Cerebellar nuclear complex (tissue), 1 donor: ENCODE results near the gene IL17REL.

Source experiments
- DNase-seq, 2 experiments: peaks; one replicate each; lab custom pipeline; 2025; lab: John Stamatoyannopoulos, UW

IL17REL gene

DNA sequence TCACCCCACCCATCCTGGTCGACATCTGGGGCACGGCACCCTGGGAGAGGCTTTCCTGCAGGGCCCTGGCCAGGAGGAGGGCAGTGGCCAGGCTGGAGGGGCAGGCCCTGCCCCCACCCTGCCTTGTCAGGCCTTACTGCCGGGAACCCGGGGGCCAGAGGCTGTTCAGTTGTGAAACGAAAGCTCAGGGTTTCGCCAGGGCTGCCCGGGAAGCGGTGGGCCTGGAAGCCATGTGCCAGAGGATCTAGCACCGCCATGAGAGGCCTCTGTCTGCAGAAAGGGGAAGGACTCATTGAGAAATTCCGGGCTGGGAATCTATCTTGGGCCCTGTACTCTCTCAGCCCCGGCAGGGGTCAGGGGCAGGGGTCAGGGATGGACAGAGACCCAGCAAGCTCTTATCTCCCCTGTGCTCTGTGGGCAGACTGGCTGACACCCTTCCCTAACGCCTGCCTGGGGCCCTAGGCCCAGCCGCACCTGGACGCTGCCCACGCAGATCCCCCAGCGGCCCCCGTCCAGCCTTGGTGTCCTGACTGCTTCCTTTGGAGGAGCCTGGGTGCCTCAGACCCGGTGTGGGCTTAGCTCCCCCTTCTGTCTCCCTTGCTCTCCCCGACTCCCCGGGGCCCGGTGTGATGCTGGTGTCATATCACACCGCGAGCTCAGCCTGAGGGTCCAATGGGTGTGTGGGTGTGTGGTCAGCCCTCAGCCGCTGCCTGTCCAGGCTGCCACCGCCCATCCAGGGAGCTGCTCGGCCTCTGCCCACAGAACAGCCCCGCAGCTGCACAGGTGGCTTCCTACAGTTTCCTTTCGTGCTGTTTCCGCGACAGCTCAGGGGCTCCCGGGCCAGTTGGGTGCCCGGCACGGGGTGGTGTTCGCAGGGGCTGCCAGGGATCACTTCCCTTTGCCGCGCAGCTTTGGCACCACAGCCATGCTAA lies 45.5 kb downstream of the IL17REL start:
- DNase-seq, result no peak

GRCh38 chr22:49966041-49966773 lies 46.4 kb downstream of the IL17REL start:
- DNase-seq, result no peak

GRCh38 chr22:49965091-49966040 lies 47.2 kb downstream of the IL17REL start:
- no peak for DNase-seq

DNA sequence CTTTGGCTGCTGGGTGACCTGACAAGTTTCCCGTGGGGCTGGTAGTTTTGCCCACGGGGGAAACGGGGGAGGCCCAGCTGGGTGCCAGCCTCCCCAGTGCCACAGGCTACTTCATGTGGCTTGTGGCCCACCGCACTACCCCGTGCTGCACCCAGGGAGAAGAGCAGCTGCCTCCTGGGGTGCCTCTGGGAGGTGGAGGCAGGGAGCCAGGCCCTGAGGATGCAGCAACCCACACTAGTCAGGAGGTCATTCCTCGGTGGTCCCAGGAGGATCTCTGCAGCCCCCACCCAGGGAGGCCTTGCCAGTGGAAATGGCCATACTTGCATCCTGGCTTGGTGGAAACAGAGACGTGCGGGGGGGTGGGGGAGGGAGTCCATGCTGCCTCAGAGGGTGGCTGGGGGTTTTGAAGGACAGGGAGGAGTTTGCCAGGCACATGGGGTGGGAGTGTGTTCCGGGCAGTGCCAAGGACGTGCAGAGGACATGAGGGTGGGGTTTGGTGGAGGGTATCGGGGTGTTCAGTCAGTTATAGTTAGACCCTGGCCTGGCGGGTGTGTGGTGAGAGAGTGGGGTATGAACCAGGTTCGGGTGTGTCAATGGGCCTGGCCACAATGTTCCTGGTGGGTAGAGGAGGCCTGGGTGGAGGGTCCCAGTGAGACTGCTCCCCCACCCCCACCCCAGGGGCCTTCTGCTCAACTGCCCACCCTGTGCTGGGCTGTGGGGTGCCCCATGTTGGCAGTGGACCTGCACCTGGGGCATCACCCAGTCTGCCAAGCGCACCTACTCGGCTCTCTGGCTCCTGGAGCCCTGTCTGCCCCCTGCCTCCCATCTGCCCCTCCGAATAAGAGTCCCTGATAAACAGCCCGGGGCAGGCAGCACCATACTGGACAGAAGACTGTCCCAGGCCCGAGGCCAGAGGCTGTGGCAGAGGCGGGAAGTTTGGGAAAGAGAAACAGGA lies 48.2 kb downstream of the IL17REL start:
- DNase-seq, result no peak

DNA sequence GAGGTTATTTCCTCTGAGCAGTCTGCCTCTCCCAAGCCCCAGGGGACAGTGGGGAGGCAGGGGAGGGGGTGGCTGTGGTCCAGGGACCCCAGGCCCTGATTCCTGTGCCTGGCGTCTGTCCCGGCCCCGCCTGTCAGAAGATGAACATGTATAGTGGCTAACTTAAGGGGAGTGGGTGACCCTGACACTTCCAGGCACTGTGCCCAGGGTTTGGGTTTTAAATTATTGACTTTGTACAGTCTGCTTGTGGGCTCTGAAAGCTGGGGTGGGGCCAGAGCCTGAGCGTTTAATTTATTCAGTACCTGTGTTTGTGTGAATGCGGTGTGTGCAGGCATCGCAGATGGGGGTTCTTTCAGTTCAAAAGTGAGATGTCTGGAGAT lies 48.9 kb downstream of the IL17REL start:
- no peak for DNase-seq

- no peak for DNase-seq
These were observed 49.6 kb downstream of the IL17REL start for GRCh38 chr22:49962751-49963646.

- peak in 1 of 2 experiments; percentile 25 for DNase-seq
These were observed 50.4 kb downstream of the IL17REL start for GRCh38 chr22:49962012-49962750.

GRCh38 chr22:49961601-49962011 lies 51.0 kb downstream of the IL17REL start:
- DNase-seq, result no peak

DNA sequence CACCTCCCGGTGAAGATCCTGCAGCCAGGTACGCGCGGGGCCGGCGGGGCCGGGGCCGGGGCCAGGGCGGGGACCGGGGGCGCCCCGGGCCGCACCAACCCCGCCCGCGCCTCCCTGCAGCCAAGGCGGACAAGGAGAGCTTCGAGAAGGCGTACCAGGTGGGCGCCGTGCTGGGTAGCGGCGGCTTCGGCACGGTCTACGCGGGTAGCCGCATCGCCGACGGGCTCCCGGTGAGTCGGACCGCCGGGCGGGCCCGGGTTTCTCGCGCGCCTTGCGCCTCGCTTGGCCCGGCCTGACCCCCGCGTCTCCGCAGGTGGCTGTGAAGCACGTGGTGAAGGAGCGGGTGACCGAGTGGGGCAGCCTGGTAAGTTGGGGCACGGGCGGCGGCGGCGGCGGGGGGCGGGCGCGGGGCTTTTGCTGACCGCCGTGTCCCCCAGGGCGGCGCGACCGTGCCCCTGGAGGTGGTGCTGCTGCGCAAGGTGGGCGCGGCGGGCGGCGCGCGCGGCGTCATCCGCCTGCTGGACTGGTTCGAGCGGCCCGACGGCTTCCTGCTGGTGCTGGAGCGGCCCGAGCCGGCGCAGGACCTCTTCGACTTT lies 51.5 kb downstream of the IL17REL start:
- no peak for DNase-seq

- DNase-seq, result peak; percentile 29 to 62
These were observed 52.2 kb downstream of the IL17REL start, which contains the start of gene PIM3 for GRCh38 chr22:49960159-49961004. PIM3 (plus strand) TSS chr22:49960772; CDS start chr22:49960948, 176 bp downstream.

GRCh38 chr22:49959782-49960158 lies 52.8 kb downstream of the IL17REL start:
- no peak for DNase-seq

- no peak for DNase-seq
These were observed 53.4 kb downstream of the IL17REL start for GRCh38 chr22:49958931-49959781.

- DNase-seq, result no peak
These were observed 54.1 kb downstream of the IL17REL start for GRCh38 chr22:49958366-49958921.

DNA sequence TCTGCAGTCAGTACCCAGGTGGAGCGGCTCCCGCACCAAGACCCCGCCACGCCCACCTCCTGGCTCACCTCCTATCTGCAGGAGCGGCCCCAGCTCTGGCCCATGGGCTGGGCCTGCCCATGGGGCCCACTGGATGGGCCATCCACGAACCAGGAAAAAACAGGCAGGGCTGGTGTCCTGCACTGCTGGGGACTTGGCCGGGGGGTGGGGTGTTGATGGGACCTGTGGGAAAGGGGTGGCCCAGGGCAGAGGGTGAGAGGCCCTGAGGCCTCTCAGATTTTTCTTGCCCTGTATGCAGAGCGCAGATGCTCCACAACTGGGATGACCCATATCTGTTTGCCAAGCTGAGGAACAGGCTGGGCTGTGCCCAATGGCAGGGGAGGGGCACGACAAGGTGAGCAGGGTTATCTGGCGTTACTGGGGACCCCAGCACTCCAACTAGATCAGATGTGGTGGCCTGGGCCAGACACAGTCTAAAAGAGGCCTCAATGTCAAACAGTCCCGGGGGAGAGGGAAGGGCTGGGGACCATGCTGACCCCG lies 54.7 kb downstream of the IL17REL start:
- DNase-seq, result no peak

DNA sequence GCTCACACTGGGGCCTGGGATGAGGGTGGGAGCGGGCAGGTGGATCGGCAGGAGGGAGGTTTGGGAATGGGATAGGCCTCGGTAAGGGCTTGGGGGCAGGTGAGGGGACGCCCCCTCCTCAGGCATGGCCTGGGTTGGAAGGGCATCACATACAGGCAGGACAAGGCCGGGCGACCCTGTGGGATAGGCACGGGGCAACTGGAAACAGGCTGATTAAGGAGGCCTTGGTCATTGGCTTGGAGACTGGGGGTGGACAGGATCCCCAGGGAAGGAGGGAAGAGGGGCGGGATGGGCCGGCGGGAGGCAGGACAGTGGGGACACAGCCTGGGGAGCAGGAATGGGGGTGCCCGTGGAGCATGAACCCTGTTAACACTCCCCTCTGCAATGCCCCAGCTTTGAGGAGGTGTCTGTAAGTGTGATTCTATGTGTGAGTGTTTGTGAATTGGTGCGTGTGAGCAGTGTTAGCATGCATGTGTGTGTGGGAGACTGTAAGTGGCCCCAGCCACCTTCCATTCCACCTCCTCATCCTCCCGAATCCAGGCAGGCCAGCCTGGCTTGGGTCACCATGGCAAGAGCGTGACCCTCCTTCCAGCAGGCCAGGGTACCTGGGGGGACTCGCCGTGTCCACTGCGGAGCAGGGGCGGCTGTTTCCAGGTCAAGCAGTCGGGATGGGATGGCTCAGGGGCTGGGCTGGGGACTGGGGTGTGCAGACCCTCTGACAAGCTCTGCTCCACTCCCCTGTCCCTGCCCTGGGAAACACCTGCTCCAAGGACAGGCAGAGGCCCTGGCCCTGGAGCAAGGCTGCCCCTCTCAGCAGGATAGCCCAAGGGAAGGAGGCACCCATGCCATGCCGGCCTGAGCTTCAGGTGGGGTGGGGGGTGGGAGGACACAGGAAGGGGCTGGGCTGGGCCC lies 55.4 kb downstream of the IL17REL start:
- DNase-seq, result no peak
